DOHH2 (cell line): ENCODE data around the gene RIMBP2.

Experiments used
- EZH2phosphoT487 ChIP-seq: fragments of 200-600 bp; sonication (generic); IDR thresholded peaks from 2 replicates; pipeline ENCODE4 v1.6.1; 2017; ENCODE audit warnings: borderline replicate concordance, mild to moderate bottlenecking, antibody characterized with exemption, low read length, moderate library complexity, mixed read lengths
- TF ChIP-seq, protein P1 (sequence below): fragments of 200-600 bp; sonication (generic); IDR thresholded peaks from one replicate; pipeline ENCODE4 v1.5.1; 2014; ENCODE audit warnings: antibody characterized with exemption, mild to moderate bottlenecking, low read depth, low read length; ENCODE audit not compliant: poor library complexity, severe bottlenecking

DNA sequence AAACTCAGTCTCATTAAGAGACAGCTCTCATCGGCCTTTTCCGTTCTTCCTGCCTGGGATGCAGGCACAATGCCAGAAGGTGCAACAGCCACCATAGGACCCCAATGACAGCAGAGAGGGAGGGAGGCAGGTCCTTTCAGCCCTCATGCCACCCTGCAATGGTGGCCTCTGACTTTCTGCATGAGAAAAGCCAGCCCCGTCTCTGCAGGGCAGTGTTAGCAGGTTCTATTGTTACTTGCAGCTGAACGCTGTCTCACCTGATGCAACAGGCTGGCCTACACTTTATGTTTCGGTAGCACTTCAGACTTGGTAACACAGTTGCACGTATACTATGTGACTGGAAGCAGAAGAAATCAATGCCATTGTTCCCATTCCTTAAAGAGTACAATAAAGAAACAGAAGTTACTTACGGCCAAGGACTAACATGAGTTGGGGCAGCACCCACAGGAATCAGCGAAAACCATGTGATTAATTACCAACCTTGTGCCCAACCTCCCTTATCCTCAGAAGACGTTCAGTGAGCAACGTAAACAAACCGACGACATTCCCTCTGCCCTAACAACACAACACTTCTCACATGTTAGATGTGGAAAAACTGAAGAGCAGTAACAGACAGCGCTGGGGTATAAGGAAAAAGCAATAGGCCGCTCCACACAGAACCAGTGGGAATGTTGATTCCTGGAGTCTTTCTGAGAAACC, 102.1 kb downstream of the RIMBP2 start:
- TF ChIP-seq, protein P1, sequence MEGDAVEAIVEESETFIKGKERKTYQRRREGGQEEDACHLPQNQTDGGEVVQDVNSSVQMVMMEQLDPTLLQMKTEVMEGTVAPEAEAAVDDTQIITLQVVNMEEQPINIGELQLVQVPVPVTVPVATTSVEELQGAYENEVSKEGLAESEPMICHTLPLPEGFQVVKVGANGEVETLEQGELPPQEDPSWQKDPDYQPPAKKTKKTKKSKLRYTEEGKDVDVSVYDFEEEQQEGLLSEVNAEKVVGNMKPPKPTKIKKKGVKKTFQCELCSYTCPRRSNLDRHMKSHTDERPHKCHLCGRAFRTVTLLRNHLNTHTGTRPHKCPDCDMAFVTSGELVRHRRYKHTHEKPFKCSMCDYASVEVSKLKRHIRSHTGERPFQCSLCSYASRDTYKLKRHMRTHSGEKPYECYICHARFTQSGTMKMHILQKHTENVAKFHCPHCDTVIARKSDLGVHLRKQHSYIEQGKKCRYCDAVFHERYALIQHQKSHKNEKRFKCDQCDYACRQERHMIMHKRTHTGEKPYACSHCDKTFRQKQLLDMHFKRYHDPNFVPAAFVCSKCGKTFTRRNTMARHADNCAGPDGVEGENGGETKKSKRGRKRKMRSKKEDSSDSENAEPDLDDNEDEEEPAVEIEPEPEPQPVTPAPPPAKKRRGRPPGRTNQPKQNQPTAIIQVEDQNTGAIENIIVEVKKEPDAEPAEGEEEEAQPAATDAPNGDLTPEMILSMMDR, result no peak
- no peak for TF ChIP-seq EZH2phosphoT487
